Mononuclear cell (primary cell): ENCODE data around the gene SLC16A12. TPM values are rescaled to one million over a fixed set of nuclear protein-coding genes. Genes with fewer than 3 reads are reported as not detected.
"Not testable (repeated sequence)": the region's sequence is repeated elsewhere in the genome, so short reads cannot be mapped to it uniquely, and the experiment has no call there.

Experiments
- H3K27me3 ChIP-seq: 2 replicates; pipeline ENCODE4 v1.6.0; 2011; ENCODE audit warnings: low read length, control low read depth; ENCODE audit not compliant: insufficient read depth
- H3K4me1 ChIP-seq: 2 replicates; pipeline ENCODE4 v1.5.1; 2011; ENCODE audit warnings: mild to moderate bottlenecking, low read length, control low read depth; ENCODE audit not compliant: insufficient read depth
- H3K4me3 ChIP-seq: 2 replicates; pipeline ENCODE4 v1.5.1; 2011; ENCODE audit warnings: mild to moderate bottlenecking, low read length, moderate library complexity
- H3K9me3 ChIP-seq: 2 replicates; pipeline ENCODE4 v1.5.1; 2011; ENCODE audit warnings: low read depth, mild to moderate bottlenecking, control low read depth, low read length
- total RNA-seq: library from RNA; depleted of rRNA; stranded (reverse); fragments of >200 nt; gene quantifications from one replicate; pipeline ENCODE4 v1.2.3, GENCODE V29; 2012

The SLC16A12 gene
- total RNA-seq, 1 donor: not detected

DNA sequence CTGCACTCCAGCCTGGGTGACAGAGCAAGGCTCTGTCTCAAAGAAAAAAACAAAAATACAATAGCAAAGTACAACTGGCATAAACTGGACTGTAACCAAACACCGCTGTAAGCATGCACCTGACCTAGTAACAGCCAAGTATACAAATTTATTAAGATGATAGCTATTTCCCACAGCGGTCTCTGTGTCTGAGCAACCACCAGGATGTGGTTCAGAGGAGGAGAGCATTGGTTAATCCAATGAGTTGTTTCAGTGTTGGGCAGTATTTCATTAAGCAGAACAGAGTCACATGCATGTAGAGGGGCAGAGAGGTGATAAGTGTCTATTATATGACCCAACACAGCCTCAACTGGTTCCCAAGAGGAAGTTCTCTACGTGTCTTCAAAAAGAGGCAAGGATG, 4.0 kb downstream of the SLC16A12 start:
- H3K4me1 ChIP-seq: peaks cover 3% of the 10 kb centered on the region
- peaks cover 62% of the 10 kb centered on the region for H3K27me3 ChIP-seq
- H3K9me3 ChIP-seq: no peaks in the 10 kb centered on the region
- H3K4me3 ChIP-seq: no peak overlapping the region

DNA sequence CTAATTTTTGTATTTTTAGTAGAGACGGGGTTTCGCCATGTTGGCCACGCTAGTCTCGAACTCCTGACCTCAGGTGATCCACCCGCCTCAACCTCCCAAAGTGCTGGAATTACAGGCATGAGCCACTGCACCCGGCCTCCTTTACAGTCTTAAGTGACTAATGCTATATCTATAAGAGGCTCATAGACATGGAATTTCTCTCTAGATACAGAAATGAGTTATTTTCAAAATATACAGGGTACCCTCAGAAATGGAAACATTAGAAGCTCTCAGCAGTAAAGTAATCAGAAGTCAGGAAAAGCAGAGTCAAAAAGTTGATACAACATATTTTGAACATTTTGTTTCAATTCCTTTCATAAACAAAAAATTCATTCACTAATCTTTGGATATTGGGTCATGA, 5.7 kb downstream of the SLC16A12 start:
- H3K4me1 ChIP-seq, H3K9me3 ChIP-seq, H3K4me3 ChIP-seq: not testable (repeated sequence)
- H3K27me3 ChIP-seq: peaks cover 49% of the 10 kb centered on the region

DNA sequence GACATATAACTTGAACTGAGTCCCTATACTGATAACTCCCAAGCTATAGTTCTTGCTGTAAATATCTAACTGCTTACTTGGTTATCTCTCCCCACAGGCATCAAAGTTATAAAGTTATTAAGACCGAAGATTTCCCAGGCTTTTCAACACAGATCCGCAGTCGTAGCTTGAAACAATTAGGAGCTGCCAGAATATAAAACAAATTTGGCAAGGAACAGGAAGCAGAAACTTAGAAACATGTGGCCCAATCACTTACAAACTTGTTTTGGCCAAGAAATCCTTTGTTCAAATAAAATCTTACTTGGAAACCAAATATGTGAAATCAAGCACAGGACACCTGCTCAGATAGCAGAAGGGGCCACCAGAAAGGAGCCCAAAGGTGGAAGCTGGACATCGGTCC, 9.0 kb downstream of the SLC16A12 start:
- Histone ChIP-seq H3K9me3 (no peaks in the 10 kb centered on the region), H3K4me3 (no peak overlapping the region), H3K27me3 (peaks cover 16% of the 10 kb centered on the region), H3K4me1 (no peaks in the 10 kb centered on the region)

DNA sequence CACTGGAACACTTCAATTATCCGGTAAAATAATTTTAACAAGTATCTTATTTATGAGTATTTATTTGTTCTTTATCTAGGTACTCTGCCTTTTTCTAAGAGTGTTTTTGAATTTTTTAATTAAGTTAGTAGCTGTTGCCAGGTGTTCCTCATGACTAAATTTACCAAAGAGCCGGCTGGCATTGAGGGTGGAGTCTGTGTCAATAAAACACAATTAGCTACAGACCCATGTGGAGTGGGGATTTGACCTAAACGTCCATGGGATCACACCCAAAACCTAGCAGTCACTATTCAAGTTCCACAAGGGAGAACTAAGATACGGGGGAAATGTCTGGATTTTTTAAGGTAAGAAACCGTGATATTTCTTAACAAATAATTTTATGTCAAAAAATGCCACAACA, 9.8 kb downstream of the SLC16A12 start:
- peaks cover 11% of the 10 kb centered on the region for H3K27me3 ChIP-seq
- no peaks in the 10 kb centered on the region for H3K4me1 ChIP-seq
- no peaks in the 10 kb centered on the region for H3K9me3 ChIP-seq
- no peak overlapping the region for H3K4me3 ChIP-seq

DNA sequence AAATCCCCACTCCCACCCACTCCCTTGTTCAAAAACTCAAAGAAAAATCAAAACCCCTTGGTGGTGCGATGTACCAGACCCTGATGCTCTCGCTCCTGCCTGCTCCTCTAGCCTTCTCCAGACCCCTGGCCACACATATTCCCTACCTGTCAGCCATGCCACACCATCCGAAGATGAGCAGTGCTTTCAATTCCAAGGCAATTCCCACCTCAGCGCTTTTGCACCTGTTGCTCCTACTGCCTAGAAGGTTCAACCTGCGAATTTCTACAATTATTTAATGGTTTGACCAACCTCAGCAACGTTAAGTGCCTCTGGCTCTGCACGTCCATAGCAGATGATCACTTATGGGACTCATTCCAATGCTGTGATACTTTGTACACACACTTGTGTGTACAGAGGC, 11.1 kb downstream of the SLC16A12 start:
- no peaks in the 10 kb centered on the region for H3K4me1 ChIP-seq
- H3K4me3 ChIP-seq: no peak overlapping the region
- no peaks in the 10 kb centered on the region for H3K9me3 ChIP-seq
- H3K27me3 ChIP-seq: peaks cover 7% of the 10 kb centered on the region

DNA sequence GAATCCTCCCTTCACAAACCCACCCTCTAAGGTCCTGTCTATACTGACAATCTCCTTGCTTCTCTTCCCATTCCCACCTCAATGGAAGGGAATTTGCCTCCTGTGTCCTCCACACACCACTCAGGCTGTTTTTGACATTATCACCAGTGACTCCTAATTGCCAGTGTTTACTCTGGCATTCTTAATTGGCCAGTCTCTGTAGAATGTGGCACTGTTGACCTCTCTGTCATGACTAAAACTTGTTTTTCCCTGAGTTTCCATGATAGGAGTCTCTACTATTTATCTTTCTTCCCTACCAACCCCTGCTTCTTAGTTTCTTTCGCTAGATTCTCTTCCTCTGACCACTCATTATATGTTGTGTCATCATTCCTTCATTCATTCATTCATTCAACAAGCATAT, 12.1 kb downstream of the SLC16A12 start:
- Histone ChIP-seq H3K4me1 (no peaks in the 10 kb centered on the region), H3K27me3 (no peaks in the 10 kb centered on the region), H3K9me3 (no peaks in the 10 kb centered on the region), H3K4me3 (no peak overlapping the region)

DNA sequence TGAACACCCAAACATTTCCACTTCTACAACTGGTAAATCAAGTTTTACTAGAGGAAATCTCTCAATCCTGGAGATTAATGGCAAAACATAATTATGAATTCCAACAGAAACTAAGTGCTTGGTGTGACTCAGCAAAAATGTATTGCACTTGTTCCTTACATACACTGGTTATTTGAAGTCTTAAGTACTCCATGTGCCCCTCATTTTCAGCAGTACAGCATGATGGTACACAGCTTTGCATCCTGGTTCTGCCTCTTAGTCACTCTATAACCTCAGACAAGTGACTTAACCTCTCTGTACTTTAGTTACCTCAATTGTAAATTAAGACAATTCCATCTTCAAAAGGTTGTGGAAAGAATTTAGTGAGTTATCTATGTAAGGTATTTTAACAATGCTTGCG, 12.9 kb downstream of the SLC16A12 start:
- H3K27me3 ChIP-seq: no peaks in the 10 kb centered on the region
- H3K4me1 ChIP-seq: no peaks in the 10 kb centered on the region
- H3K9me3 ChIP-seq: no peaks in the 10 kb centered on the region
- H3K4me3 ChIP-seq: no peak overlapping the region

DNA sequence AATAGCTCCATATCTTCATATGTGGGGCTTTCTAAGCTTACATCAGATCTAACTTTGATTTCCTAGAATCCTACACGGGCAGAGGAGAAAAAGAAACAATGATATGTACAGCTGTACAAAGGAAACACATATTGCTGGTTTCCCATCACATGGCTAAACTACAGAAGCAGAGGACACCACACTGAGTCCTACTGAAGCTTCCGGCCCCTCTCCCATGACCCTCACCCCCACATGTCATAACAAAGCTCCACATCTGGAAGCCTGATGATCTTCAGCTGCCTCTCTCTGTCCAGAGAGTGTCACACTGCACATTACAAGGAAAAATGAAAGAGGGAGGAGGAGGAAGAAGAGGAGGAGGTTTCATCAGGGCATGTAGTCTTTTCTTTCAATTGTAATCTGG, 14.0 kb downstream of the SLC16A12 start:
- no peak overlapping the region for H3K4me3 ChIP-seq
- no peaks in the 10 kb centered on the region for H3K27me3 ChIP-seq
- no peaks in the 10 kb centered on the region for H3K9me3 ChIP-seq
- no peaks in the 10 kb centered on the region for H3K4me1 ChIP-seq

DNA sequence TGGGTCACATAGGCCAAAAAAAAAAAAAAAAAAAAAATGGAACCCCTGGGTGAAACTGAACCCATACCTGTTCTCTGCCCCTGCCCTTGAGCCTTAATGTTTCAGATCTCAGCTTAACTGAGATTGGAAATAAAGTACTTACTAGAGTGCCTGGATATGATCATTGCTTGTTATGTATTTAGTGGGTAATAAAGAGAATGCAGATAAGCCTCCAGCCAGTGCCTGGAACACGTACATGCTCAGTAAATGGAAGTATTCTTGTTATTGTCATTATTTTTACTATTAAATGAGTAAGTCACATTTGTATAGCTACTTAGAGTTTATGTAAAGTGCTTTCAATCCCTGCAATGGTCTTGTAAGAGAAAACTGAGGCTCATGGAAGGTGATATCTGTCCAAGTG, 14.7 kb downstream of the SLC16A12 start:
- H3K4me3 ChIP-seq: no peak overlapping the region
- no peaks in the 10 kb centered on the region for H3K27me3 ChIP-seq
- H3K4me1 ChIP-seq: no peaks in the 10 kb centered on the region
- no peaks in the 10 kb centered on the region for H3K9me3 ChIP-seq

DNA sequence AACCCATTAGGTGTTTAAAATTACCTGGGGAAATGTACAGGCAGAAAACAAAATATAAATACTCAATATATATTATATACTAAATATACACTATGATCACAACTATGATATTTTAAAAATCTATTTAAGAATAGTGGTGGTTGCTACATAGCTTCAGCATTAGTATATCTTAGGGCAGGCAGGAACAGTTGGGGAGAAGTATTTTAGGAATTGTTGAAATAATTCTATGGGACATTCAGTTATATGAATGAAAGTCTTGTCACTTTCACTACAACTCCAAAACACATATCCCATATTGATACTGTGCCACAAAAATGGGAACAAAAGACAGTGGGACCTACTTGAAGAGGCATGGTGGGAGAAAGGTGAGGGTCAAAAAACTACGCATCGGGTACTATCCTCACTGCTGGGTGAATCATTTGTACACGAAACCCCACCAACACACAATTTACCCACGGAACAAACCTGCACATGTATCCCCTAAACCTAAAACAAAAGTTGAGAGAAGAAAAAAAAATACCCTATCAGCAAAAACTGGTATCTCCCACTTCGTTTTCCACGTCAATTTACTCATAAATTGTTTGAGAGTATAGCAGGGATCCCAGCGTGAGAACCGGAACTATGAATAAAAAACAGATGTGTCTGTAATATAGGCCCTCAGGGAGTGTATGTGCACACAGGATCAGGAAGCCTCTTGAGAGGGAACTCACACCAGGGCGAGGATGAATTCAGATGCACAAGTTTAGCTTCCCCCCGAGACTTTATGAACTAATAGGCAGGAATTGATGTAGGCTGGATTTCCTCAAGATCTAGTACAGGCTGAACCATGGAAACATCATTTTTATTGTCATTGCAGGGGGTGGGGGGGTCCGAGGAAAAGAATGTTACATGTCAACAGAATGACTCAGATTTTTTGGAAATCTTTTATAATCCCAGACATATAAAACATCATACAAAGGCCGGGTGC, 16.2 kb downstream of the SLC16A12 start:
- Histone ChIP-seq H3K27me3 (no peaks in the 10 kb centered on the region), H3K4me1 (no peaks in the 10 kb centered on the region), H3K4me3 (no peak overlapping the region), H3K9me3 (no peaks in the 10 kb centered on the region)

DNA sequence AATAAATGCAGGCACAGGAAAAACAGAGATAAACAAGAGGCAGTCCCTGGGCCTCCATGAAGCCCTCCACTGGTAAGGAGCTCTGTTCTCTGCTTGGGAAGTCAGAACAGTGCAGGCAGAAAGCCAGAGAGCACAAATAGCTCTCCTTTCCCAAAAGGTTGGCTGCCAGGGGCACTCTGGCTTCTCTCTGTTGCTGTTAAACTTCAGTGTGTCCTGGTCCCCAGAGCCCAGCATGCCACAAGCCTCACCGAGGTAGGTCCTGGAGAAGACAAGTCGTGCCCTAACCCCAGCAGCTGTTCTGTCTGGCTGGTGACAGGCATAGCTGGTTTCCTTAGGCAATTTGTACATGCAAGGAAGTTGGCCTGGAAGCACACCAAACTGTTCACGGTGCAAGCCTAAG, 17.3 kb downstream of the SLC16A12 start:
- Histone ChIP-seq H3K4me3 (no peak overlapping the region), H3K4me1 (no peaks in the 10 kb centered on the region), H3K27me3 (no peaks in the 10 kb centered on the region), H3K9me3 (no peaks in the 10 kb centered on the region)

DNA sequence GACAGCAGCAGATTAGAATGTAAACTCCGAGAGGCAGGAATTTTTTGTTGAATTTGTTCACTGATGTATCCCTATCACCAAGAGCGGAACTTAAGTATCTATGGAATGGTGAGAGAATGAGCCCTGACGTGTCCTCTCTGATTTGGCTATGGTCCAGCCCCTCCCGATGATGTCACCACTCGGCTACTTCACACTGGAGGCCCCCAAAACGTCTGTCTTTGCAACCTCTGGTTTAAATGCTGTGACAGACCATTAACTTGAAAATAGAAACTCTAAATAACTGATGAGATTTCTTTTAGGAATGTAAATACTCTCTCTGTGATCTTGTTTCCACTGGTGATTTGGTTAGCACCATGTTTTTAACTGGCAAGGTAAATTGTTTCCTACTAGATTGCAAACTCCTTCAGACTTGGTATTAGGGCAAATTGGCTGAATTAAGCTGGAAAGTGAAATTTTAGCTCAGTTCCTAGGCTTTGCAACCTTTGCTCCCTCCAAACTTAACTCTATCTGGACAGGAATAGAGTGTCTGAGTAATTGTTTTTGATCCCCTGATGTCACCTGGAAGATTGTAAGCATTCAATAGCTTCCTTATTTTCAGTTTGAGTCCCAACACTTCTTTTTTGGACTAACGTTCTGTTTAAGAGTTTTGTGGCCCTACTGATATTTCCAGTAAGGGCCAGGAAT, 19.1 kb downstream of the SLC16A12 start:
- H3K9me3 ChIP-seq: no peaks in the 10 kb centered on the region
- no peak overlapping the region for H3K4me3 ChIP-seq
- no peaks in the 10 kb centered on the region for H3K4me1 ChIP-seq
- no peaks in the 10 kb centered on the region for H3K27me3 ChIP-seq

DNA sequence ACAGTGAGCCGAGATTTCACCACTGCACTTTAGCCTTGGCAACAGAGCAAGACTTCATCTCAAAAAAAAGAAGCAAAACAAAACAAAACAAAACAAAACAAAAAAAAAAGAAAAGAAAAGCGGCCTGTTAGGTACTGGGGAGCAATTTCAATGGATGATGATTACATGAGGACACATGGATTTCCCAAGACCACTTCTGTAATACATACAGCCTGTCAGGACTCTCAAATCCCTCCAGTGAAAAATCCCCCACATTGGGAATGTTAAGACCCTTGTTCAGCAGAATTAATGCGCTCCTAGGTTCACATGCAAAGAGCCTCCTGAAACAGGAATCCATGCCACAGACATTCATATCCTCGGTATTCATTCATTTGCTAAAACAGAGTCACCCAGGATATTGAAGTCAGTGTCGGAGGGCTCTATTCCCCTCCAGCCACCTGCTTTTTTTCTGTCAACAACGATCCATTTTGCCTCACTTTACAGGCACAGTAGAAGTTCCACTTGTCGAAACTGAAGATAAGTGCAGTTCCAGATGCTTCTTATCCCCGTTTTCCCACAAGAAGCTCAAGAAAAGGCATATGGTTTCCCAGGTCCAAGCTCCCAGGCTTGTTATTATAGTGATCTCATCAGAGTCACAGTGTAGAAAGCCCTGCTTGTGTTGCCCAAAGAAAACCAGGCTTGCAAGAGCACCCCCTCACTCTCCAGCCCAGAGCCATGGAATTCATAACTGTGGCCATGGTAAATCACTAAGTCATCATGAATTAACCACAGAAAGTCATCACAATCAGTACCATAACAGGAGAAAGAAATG, 20.2 kb downstream of the SLC16A12 start:
- Histone ChIP-seq H3K27me3 (no peaks in the 10 kb centered on the region), H3K4me3 (no peak overlapping the region), H3K4me1 (no peaks in the 10 kb centered on the region), H3K9me3 (no peaks in the 10 kb centered on the region)

DNA sequence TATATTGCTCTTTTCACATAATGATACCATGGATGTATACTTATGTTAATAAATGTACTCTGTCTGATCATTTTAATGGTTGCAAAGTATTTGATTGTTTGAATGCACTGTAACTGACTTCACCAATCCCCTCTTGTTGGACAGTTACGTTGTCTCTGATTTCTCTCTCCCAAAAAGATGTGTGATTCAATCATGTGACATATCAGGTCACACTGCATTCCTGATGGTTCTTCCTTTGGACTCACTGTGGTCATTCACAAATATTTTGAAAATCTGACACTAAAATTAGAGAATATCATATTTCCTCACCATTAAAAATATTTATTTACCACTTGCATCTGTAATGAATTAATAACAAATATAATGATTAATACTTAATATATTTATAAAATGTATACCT, 22.2 kb downstream of the SLC16A12 start:
- Histone ChIP-seq H3K27me3 (no peaks in the 10 kb centered on the region), H3K4me3 (no peak overlapping the region), H3K4me1 (no peaks in the 10 kb centered on the region), H3K9me3 (no peaks in the 10 kb centered on the region)

DNA sequence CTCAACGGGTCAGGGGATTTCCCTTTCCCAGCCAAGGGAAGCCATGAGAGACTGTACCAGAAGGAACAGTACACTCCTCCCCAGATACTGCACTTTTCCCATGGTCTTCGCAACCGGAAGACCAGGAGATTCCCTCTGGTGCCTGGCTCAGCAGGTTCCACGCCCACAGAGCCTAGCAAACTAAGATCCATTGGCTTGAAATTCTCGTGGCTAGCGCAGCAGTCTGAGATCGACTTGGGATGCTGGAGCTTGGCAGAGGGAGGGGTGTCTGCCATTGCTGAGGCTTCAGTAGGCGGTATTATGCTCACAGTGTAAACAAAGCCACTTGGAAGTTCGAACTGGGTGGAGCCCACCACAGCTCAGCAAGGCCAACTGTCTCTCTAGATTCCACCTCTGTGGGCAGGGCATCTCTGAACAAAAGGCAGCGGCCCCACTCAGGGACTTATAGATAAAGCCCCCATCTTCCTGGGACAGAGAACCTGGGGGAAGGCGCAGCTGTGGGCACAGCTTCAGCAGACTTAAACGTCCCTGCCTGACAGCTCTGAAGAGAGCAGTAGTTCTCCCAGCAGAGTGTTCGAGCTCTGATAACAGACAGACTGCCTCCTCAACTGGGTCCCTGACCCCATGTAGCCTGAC, 29.6 kb downstream of the SLC16A12 start:
- no peaks in the 10 kb centered on the region for H3K4me1 ChIP-seq

More for the DNA sequence above, 29.6 kb downstream of the SLC16A12 start:
- no peaks in the 10 kb centered on the region for H3K9me3 ChIP-seq
- H3K4me3 ChIP-seq: no peak overlapping the region
- no peaks in the 10 kb centered on the region for H3K27me3 ChIP-seq
